Mucosa of descending colon (tissue), 3 donors: Measurements from ENCODE around the gene RAB6A. TPM values are rescaled to one million over a fixed set of nuclear protein-coding genes. Genes with fewer than 3 reads are reported as not detected.
"Not testable (repeated sequence)": the region's sequence is repeated elsewhere in the genome, so short reads cannot be mapped to it uniquely, and the experiment has no call there.

ENCODE experiments used
- ATAC-seq: fragments of 200-7000 bp; cut with Tn5 transposase; one replicate; pipeline ENCODE4 v1.9.1; 2020; ENCODE audit warnings: mild to moderate bottlenecking, moderate library complexity
- DNase-seq, 3 donors: peaks; one replicate each; pipeline ENCODE4 v3.0.0-alpha.2; 2020
- H3K36me3 ChIP-seq: fragments of 200-600 bp; one replicate; pipeline ENCODE4 v1.8.0; 2021; ENCODE audit warnings: low read depth, mild to moderate bottlenecking
- H3K4me1 ChIP-seq: fragments of 200-600 bp; one replicate; pipeline ENCODE4 v1.8.0; 2021; ENCODE audit warnings: low read depth, mild to moderate bottlenecking
- H3K4me3 ChIP-seq: fragments of 200-600 bp; one replicate; pipeline ENCODE4 v1.8.0; 2021; ENCODE audit warnings: mild to moderate bottlenecking
- H3K9me3 ChIP-seq: fragments of 200-600 bp; one replicate; pipeline ENCODE4 v1.8.0; 2021; ENCODE audit warnings: mild to moderate bottlenecking
- intact Hi-C, 2 donors: fragments of 100-400 bp; cut with DNase I in 1 of 2; cut with micrococcal nuclease in 1 of 2; formaldehyde crosslinking; loops; one replicate each; pipeline versions ENCODE4 v1.11.0 to v1.11.1; 2022; cut with DNase I, micrococcal nuclease
- total RNA-seq, 3 donors: library from RNA; stranded (reverse); fragmentation: NEBNext Ultra II Directional in 2 of 3; extraction: Animal tissue kit (Norgen Biotek cat#: 25700) in 2 of 3; gene quantifications; one replicate each; pipeline versions ENCODE4 v1.2.1 to v1.2.4, GENCODE V29; 2021 to 2023
- TF ChIP-seq, protein P1 (sequence below): fragments of 200-600 bp; IDR thresholded peaks from one replicate; pipeline ENCODE4 v1.8.0; 2022; ENCODE audit warnings: antibody characterized with exemption, mild to moderate bottlenecking
- donor health status: DM: no; HTN: no; CAD: no; lungs with moderate emphysema.
- donor health status: DM: no; HTN: no; CAD: no.
- donor health status: DM: no; HTN: yes; CAD: no.

Gene RAB6A
- total RNA-seq, 3 donors from 2014 or later, result 138 to 140 (median 139) TPM

DNA sequence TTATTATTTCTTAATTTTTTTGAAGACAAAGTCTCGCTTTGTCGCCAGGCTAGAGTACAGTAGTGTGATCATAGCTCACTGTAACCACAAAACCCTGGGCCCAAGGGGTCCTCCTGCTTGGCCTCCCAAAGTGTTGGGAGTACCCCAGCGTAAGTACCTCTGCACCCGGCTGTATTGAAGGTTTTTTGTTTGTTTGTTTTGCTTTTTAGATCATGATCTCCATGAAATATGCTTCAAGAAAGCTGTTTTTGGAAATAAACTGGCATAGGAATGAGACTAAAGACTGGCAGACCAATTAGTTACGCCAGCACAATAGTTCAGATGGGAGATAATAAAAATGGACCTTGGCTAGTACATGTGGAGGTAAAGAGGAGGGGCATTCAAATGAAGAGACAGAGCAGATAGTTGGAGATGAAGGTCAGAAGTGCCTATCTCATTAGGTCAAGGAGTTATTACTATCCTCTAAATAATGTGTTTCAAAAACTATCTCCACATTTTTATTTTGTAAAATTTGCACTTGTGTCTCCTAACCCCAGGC, 22.7 kb upstream of the RAB6A start:
- H3K4me1 ChIP-seq, result peaks cover 12% of the 10 kb centered on the region
- no peak overlapping the region for H3K4me3 ChIP-seq
- H3K36me3 ChIP-seq, result no peaks in the 10 kb centered on the region
- intact Hi-C loops, result no loop called here
- DNase-seq, result no peak
- no peak for ATAC-seq
- TF ChIP-seq, protein P1, sequence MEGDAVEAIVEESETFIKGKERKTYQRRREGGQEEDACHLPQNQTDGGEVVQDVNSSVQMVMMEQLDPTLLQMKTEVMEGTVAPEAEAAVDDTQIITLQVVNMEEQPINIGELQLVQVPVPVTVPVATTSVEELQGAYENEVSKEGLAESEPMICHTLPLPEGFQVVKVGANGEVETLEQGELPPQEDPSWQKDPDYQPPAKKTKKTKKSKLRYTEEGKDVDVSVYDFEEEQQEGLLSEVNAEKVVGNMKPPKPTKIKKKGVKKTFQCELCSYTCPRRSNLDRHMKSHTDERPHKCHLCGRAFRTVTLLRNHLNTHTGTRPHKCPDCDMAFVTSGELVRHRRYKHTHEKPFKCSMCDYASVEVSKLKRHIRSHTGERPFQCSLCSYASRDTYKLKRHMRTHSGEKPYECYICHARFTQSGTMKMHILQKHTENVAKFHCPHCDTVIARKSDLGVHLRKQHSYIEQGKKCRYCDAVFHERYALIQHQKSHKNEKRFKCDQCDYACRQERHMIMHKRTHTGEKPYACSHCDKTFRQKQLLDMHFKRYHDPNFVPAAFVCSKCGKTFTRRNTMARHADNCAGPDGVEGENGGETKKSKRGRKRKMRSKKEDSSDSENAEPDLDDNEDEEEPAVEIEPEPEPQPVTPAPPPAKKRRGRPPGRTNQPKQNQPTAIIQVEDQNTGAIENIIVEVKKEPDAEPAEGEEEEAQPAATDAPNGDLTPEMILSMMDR, result no peak
- no peaks in the 10 kb centered on the region for H3K9me3 ChIP-seq

DNA sequence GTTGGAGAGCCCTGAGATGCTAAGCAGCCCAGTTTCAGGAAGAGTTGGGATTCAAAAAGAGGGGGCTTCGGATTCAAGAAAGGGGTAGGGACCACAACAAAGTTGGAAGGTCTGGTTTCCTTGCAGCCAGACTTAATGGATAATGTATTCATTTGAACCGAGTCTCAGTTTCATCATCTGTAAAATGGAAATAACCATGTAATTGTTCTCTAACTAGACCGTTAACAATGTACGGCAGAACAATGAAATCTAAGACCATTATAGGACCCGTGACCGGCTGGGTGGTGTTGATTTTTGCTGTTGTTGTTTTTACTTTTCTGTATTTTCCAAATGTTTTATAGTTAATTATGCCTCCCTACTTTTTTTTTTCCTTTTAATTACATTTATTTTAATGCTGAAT, 20.4 kb upstream of the RAB6A start:
- ATAC-seq, result no peak
- Histone ChIP-seq H3K4me1 (peaks cover 9% of the 10 kb centered on the region), H3K36me3 (no peaks in the 10 kb centered on the region), H3K9me3 (no peaks in the 10 kb centered on the region), H3K4me3 (no peak overlapping the region)
- TF ChIP-seq, protein P1, result no peak
- intact Hi-C loops, result no loop called here
- no peak for DNase-seq

DNA sequence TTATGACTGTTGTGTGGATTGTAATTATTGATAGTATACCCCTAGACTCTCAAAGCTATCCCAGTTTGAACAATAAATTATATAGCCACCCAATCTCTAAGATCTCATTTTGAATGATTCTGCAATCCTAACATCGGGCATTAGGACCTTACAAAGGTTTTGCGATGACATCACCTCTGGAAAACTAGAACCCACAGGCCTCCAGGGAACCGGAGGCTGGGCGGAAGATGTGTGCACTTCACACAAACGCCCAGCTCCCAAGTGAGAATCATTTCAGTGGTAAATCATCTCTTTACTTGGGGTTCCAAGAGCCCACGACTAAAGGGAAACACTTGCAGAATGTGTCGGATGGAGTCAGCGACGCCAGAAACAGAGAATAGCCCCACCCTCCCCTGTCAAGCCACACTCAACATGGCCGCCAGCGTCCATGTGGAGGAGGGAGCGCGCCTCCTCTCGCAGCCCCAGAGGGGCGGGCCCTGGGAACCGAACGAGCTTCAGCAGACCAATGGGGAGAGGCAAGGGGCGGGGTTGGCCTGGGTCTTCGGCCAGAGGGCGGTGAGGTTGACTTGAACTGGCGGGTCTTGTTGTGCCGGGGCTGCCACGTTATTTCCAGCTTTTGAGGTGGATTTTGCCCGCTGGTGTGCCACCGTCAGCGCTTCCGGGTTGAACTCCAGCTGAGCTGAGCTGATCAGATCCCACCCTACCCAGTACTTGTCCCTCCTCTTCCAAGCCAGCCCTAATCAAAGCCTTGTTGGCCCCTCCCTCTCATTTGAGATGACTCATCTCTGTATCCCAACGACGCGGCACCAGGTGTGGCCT, 18.4 kb upstream of the RAB6A start:
- ATAC-seq, result peak; percentile 100
- intact Hi-C loops, result no loop called here
- peaks cover 9% of the 10 kb centered on the region for H3K4me1 ChIP-seq
- H3K9me3 ChIP-seq, result no peaks in the 10 kb centered on the region
- TF ChIP-seq, protein P1, result no peak
- DNase-seq, result peak; percentile 98 to 99 (median 98)
- peak overlapping the region; percentile 12 for H3K4me3 ChIP-seq
- H3K36me3 ChIP-seq, result no peaks in the 10 kb centered on the region

DNA sequence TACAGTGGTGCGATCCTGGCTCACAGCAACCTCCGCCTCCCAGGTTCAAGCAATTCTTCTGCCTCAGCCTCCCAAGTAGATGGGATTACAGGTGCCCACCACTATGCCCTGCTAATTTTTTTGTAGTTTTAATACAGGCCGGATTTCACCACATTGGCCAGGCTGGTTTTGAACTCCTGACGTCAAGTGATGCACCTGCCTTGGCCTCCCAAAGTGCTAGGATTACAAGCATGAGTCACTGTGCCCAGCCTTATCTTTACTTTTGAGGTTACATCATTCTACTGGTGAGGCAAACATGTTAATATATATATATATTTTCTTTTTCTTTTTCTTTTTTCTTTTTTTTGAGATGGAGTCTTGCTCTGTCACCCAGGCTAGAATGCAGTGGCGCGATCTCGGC, 9.9 kb upstream of the RAB6A start:
- intact Hi-C loops, ATAC-seq, H3K4me3 ChIP-seq, H3K4me1 ChIP-seq, DNase-seq, H3K9me3 ChIP-seq, H3K36me3 ChIP-seq: not testable (repeated sequence)

DNA sequence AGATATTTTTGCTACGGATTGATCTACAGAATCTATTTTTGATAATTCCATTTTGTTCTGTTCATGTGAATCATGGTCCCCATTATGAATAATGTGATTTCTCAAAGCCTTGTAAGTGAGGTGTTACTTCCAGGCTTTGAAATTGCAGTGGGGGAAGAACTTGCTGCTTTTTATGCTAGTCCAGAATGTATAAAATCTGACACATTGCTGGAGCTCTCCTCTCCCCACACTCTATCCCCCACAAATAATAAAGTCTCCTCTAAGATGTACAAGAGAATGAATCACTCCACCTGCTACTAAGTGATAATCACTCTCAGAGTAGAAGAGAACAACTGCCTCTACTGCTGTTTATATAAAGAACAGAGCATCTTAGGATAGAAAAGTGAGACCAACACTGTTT, 5.9 kb upstream of the RAB6A start:
- no peak overlapping the region for H3K4me3 ChIP-seq
- intact Hi-C loops, result no loop called here
- DNase-seq (no peak), ATAC-seq (no peak)
- no peaks in the 10 kb centered on the region for H3K9me3 ChIP-seq
- H3K4me1 ChIP-seq, result no peaks in the 10 kb centered on the region
- TF ChIP-seq, protein P1, result no peak
- H3K36me3 ChIP-seq, result no peaks in the 10 kb centered on the region

DNA sequence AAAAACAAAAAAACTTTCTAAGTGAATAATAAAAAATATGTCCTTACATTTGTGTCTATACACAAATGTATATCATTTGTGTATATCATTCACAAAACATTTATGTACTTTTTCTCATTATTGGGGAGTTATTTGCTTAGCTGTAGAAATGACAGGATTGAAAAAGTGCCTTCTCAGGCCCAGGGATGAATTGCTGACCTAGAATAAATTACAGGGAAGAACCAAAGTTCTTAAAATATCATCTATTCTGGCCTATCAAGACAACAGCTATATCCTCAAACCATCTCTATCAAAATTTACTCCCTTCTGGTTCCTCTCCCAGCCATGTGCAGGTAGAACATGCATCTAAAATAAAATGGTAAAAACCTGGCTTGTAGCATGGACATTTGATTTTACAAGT, 1.9 kb upstream of the RAB6A start:
- no peak overlapping the region for H3K4me3 ChIP-seq
- no peaks in the 10 kb centered on the region for H3K9me3 ChIP-seq
- no peak for DNase-seq
- TF ChIP-seq, protein P1, result no peak
- peaks cover 9% of the 10 kb centered on the region for H3K4me1 ChIP-seq
- no peak for ATAC-seq
- intact Hi-C loops, result no loop called here
- peaks cover 5% of the 10 kb centered on the region for H3K36me3 ChIP-seq
